ENCODE results near the gene ZNF710.

ZNF710 gene

DNA sequence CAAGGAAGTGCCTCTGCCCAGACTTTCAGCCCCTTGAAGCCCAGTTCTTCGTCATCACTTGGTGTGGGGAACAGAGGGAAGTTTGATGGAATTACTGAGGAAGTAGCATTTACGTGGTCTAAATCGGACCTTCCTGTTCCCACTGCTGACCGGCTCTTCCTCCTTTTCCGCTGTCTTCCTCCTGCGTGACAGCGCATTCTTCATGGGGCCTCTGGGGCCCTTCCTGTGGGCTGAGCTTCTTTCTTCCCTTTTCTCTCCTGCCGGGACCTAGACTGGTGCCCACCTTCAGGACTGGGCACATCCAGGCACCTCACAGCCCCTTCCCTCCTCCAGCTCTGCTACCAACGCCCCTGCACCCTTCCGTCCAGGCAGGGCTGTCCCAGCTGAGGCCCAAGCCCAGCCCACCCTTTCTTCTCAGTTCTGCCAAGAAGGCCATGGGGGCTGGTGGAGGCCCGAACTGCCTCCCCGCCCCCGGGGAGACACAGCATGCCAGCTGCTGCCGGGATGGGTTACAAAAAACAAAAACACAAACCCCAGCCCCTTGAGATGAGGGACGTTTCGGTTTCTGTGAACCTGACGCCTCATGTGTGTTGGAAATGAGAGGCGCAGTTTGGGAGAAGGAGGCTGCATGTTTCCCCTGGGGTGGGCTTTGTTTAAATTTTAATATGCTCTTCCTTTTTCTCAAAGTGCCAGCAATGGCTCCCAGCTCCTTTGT, 19.1 kb downstream of the ZNF710 start:
- no peak for DNase-seq

DNA sequence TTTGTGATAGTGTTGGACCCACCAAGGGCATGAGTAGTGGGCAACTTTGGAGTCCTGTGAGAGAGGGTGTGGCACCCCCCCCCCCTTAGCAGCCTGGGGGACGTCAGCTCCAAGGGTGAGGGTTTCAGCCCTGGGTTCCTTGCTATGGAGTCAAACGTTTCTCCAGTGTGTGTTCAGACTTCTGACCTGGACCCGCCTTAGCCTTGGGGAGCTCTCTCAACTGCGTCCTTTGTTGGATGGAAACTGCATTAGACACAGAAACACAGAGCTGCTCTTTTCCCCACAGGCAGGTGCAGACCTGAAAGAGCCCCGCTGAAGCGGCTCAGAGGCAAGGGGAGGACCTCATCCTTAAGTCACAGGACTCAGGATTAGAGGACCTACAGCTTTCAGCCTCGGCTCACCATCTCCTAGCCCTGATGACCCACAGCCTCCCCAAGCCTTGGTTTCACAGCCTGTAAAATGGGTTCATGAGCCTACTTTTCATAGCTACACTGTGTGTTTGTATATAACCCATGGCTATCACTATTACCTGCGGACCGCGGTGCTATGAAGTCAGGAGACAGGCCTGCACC, 19.9 kb downstream of the ZNF710 start:
- DNase-seq, result no peak

DNA sequence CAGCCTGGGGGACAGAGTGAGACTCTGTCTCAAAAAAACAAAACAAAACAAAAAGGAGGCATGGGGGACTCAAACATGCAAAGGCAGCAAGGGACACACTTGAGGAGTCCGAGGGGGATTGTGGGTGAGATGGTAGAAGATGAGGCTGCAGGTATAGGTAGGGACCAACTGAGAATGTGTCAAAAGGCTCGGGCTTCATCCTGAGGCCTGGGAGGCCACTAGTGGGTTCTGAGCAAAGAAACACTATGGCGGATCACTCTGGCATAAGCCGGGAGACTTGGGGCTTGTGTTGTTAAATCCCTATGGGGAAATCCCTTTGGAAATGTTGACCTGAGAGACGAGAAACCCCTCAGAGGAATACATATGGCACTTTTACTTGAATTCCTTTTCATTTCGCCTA, 21.2 kb downstream of the ZNF710 start:
- no peak for DNase-seq

DNA sequence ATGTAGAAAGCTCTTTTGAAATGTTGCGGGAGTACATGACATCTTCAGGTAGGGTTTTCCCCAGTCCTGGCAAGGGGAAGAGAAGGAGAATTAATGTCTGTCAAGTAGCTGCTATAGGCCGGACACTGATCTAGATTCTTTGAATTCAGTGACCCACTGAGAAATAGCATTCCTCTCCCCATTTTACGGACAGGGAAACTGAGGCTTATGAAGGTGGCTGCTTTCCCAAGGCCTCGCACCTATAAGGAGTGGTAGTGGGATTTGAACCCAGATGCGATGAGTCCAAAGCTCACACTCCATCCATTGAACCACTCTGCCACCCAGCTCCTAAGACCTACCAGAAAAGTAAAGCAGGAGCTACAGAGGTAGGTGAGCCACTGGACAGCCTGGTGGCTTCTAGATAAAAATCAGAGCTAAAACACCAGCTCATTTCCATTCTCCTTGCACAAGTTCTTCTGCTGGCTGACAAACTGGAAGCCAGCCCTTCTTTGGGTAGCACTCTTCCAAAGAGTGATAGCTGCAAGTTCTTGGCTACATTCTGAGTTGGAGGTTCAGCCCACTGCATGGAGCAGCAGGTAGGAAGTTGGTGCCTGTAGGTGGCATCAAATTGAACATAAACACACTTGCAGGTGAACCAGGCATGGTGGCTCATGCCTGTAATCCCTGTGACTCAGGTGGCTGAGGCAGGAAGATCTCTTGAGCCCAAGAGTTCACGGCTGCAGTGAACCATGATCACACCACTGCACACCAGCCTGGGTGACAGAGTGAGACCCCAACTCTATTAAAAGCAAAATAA, 22.0 kb downstream of the ZNF710 start:
- no peak for DNase-seq

DNA sequence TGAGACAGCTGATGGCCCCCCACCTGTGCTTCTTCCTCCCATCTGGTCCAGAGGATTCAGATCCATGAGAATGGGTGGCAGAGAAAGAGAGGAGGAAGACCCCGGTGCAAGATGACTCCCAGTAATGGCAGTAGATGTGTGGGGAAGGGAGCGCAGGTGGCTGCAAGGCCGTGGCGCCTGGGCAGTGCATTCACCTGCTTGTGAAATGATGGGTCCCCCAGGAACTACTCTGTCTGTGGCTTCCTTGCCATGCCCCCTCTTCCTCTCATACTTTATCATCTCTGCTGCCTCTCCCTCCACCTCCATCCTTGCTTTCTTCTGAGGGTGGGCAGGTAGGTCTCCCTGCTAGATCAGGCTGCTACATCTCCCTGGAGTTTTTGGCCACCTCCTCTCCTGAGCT, 23.3 kb downstream of the ZNF710 start:
- DNase-seq, result no peak

DNA sequence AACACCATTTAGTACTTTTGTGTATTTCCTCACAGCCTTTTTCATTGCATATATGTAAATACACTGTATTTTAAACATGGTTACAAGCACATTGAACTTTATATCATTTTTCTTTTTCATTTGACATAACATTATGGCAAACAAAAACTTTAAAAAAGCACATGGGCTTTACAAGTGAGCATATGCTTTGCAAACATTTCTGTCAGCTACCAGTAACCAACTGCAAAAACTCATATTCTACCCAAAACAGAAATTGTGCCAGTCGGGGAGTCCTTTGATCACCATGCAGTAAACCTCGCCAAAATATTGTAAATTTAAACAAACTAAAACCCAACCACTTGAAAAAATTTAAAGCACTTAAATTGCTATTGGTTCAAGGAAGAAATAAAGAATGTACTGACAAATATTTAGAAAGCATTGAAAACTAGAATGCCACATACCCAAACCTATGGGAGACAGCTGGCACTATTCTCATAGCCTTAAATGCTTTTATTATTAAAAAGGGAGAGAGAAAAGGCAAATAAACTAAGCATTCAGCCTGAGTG, 24.4 kb downstream of the ZNF710 start:
- no peak for DNase-seq

DNA sequence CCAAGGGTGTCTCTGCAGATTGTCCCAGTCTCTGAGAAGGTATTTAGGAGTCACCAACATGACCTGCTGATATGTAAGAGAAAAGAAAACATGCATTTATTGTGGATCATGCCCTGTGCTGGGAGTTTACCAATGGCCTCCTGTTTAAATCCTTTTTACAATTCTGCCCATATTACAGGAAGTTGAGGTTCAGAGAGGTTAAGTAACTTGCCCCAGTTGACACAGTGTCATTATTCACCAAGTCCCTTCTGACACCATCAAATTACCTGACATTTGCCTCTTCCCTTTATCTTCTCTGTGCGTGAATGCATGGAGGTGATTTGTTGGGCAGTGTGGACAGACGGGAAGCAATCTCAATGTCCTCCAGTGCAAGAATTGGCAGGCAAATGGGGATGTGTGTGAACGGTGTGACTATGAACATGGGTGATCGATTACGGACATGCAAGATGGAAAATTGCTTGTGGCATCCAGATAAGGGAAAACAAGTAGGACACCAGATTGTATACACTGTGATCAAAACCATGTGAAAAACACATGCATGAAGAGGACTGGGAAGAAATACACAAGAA, 27.3 kb downstream of the ZNF710 start:
- no peak for DNase-seq

DNA sequence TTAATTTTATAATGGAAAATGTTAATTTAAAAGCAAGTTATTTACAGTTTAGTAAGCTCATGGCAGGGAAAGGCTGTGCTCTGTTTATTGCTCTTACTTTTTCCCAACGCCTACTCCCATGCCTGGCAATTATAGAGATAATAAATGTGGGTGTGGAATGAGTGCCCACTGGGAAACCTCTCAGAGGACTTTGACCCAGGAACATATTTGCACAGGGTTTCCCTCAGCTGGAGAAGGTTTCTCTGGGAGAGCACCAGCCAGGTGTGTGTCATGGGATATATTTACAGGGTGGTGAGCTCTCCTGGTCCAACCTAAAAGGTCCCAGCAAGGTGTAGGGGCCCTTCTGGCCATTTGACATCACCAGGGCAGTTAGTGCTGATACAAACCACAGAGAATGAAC, 27.9 kb downstream of the ZNF710 start:
- no peak for DNase-seq

DNA sequence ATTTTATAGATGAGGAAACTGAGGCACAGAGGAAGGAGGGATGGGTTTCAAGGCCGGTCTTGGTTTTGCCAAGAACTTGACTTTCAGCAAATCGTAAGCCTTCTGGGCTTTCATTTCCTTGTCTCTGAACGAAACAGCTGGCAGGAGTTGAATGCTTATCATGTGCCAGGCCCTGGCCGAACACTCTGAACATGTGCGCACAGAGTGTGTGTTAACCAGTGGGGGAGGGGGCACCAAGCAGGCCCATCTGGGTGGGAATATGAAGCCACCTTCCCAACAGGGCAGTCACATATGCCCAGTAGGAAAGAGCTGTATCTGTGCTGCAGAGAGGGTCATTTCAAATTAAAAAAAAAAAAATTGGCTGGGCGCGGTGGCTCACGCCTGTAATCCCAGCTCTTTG, 29.3 kb downstream of the ZNF710 start:
- no peak for DNase-seq

DNA sequence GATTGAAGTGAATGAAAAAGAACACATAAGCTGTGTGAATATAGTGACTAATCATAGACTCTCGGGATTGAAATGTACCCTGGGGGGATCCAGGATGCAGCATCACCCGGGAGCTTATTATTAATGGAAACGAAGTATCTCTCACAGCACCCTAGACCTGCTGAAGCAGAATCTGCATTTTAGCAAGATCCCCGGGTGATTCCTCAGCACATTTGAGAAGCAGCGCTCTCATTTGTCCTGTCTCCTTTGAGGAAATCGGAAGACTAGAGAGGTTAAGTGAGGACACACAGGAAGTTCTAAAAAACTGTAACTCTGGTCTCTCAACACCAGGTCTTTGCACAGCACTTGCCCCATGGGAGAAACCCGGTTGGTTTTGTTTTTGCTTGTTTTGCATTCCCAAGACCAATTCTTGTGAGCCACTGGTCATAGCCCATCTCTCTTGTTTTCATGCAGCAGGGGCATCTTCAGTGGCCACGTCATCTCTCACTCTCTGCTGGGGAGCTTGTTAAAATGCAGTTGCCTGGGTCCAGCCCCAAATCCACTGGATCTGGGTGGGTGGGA, 30.2 kb downstream of the ZNF710 start:
- DNase-seq, result peak in 1 of 2 experiments; percentile 15

DNA sequence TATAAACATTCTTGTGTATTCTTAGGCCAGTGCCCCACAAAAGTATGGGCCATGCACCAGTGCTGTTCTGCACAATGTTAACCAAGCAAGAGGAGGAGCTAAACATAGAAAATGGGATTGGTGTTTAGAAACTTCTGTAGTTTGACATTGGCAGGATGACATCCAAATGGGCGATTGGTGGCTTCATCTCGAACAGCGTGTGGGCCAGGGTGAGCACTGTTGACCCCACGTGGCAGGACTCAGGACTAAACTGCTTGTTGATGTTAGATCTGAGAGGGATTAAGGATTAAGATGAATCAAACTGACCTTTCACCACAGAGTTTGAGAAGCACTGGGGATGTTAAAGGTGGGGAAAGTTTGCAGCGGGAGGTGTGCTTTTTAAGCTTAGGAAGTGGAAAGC, 31.9 kb downstream of the ZNF710 start:
- DNase-seq, result no peak

DNA sequence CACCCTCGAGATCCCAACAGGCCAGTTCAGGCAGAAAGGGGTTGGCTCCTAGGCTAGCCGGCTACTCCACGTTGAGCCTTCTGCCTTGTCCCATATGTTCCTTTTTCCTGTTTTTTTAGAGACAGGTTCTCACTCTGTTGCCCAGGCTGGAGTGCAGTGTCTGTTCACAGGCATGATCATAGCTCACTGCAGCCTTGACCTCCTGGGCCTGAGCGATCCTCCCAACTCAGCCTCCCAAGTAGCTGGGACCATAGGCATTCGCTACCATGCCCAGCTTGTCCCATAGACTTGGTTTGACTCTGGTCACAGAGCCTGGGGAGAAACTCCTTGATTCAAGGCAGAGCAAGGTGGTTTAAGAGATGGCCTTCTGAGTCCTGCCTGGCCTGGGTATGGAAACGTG, 32.3 kb downstream of the ZNF710 start:
- DNase-seq, result no peak

DNA sequence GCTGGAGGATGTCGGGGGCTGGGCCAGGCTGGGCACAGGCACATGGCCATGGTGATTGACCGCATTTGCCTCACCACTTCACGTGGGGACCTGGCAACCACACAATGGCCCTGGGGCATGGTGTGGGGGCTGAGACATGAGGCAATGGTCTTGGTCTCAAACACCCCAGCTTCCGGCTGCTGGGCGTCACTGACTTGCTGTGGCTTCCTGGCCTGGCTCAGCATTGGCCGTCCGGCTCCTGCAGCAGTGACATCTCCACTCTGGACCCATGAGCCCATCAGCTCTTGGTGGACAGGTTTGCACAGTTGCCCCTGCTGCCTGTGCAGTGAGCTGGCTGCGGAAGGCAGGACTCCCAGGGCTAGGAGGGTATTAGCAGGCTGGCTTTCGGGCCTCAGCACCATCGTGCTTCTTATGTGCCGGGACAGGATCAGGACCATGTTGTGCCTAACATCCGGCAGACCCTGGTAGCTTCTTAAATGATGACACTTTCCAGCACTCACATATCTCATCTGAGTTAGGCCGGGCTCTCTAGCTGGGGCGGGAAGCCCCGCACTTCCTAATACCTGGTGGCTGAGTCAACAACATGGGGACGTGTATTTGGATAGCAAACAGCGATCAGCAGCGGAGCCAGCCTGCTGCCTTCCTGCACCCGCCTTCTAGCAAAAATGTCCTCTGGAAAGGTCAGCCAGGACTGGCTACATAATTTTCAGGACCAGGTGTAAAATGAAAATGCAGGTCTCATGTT, 34.1 kb downstream of the ZNF710 start:
- DNase-seq, result peak; percentile 78 to 92

DNA sequence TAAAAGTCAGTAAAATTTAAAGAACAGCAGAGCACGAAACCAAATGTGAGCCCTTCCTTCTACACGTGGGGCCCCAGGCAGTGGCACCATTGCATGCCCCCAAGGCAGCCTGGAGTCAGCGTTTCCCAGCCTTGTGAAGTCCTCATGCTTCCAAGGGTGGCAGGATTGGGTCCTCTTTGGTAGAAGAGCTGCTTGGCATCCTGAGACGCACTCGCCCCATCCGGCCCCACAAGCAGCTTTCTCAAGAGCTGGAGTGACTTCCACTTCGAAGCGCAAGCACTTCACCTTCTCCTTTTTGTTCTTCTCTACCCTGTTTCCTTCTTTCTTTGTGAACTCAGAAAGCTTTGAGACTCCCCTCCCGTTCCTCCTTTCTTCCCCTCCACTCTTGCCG, 34.7 kb downstream of the ZNF710 start:
- no peak for DNase-seq

DNA sequence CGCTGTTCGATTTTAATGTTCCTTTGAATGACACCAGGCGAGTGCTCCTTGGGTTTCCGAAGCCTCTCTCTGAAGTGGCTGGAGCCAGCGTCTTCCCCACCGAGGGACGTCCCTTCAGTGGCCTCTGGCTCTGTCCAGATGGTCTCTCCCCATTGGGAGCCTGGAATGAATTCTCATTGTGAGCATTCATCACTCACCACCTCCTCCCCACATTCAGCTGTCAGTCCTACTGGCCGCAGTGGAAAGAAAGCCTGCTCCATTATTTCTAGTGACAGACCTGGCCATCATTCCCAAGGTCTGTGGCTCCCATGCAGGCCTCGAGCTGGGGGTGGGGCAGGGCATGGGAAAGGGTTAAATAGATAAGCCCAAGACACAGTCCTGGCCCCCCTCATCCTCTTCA, 35.2 kb downstream of the ZNF710 start:
- DNase-seq, result no peak

DNA sequence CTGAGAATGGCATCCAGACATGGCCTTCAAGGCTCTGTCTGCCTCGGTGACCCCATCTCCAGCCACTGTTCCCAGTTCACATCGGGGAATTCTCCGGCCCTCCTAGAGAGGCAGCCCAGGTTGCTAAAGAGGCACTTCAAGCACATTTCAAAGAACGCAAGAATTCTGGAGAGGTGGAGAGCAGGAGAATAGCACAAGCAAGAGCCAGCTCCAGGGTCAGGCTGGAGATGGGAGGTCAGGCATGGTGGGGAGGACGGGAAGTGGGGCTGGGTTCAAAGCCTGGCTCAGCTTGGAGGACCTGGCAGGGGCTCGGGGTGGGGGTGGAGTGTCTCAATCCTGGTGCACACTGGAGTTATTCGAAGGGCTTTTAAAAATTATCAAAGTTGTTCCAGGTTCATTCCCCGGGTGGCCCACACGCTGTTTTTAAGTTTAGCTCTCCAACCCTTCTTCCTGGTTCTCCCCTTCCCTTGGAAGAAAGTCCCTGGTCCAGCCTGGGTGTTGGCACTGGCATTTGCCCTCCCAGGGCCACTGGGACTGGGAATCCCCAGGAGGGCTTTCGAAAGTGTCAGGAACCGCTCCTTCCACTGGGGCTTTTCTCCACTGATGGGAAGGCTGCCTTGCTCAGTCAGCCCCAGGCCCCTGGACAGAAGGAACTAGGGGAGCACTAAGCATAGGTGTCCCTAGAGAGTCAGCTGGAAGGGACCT, 35.8 kb downstream of the ZNF710 start:
- DNase-seq, result no peak

DNA sequence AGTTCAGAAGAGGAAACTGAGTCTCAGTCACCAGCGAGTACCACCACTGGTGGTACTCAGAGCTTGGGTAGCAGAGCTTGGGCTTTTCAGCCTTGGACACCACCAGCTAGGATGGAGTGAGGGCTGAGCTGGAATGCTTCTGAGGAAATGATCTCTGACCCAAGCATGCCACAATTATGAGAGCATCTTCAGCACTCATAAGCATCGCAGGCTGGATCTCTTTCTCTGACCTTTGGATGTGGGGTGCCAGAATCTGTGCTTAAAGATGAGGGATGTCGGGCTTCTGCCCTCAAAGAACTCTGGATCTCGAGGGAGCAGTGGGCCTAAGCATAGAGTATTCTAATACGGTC, 36.4 kb downstream of the ZNF710 start:
- DNase-seq, result no peak

DNA sequence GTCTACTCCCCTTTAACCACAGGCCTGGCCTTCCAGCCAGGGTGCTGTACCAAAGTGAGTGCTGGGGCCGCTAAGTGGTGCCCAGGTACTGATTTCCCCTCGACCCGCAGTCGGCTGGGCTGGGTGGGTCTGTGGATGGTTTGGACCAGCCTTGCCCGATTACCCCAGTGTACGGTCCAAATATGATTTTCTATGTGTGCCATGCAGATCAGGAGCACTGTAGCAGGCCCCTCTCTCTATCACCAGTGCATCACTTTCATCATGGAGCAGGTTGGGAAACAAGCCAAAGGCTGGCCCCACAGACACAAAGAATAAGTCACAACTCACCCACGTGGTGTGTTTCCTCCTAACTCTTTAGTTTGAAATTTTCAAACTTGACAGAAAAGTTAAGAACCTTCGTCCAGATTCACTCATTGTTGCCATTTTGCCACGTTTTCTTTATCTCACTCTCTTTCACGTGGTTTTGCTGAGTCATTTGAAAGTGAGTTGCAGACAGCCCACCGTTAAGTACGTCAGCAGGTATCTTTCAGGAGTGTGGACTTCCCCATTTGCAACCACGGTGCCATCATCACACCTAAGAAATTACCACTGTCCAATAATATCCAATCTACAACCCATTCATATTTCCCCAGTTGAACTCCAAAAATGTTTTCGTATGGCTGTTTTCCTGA, 37.0 kb downstream of the ZNF710 start:
- no peak for DNase-seq

DNA sequence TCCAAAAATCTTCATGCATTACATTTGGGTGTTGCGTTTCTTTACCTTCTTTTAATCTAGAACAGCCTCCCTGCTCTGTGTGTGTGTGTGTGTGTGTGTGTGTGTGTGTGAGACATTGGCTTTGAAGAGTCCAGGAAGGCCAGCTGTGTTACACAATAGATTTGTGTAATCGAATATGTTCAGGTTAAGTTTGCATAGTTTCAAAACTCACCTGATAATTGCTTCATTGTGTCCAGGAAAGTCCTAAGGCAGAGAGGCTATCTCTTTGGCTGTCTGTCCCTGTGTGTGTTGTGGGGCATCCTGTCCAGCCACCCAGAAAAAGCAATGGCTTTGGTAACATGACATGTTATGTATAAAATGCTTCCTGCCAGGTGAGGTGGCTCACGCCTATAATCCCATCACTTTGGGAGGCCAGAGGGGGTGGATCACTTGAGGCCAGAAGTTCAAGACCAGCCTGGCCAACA, 37.5 kb downstream of the ZNF710 start:
- DNase-seq, result no peak

DNA sequence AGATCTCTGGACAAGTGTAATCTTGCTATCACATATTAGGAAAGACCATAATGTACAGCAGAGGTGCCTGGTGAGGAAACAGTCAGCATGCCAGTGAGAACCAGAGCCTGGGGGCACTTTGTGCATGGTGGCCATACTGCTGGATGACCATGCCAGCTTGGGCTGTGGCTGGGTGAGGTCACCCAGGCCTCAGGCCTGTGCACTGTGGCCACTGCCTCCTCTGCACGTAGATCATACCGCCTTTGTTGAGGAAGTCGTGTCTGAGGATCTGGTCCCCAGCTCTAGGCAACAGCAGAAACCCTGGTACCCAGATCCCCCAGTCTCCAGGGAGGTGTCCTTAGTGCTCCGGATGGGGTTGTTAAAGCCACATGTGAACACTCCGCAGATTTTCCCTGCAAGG, 38.9 kb downstream of the ZNF710 start:
- DNase-seq, result no peak

DNA sequence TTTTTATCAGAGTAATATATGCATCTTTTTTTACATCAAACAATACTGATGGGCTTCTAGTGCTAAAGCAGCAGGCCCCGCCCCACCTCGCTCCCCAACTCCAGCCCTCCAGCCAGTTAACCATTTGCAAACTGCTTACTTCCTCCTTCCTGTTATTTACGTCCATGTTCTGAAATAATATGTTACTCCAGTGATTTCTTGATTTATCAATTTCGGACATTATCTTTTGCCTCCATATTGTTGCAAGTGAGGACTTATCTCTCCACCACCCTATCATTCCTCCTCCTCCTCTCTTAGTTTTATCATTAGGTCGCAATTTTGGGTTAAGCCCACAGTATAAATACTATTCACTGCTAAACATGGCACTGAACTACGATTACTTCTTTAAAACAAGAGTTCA, 39.5 kb downstream of the ZNF710 start:
- no peak for DNase-seq

Measured in NCI-H2081 (cell line).